Neural cell (in vitro differentiated cells): ENCODE measurements around the gene TM9SF1. TPM values are rescaled to one million over a fixed set of nuclear protein-coding genes. Genes with fewer than 3 reads are reported as not detected.

Experiments used
- H2AFZ ChIP-seq: fragments of 200-600, 300-800 bp; sonication (generic), shearing (Covaris generic); 2 replicates; pipeline ENCODE4 v1.6.0; 2014; ENCODE audit warnings: low read depth, mild to moderate bottlenecking, antibody characterized with exemption, low read length, moderate library complexity
- H3F3A ChIP-seq: fragments of 200-600 bp; shearing (Covaris generic); 2 replicates; pipeline ENCODE4 v1.6.1; 2016; ENCODE audit warnings: mild to moderate bottlenecking, moderate library complexity, mixed read lengths, antibody characterized with exemption, low read length; ENCODE audit not compliant: insufficient read depth, poor library complexity, severe bottlenecking
- H3K27ac ChIP-seq: fragments of 200-600, 300-800 bp; sonication (generic), shearing (Covaris generic); 2 replicates; pipeline ENCODE4 v1.5.1; 2014; ENCODE audit warnings: mild to moderate bottlenecking, low read length, moderate library complexity
- H3K27me3 ChIP-seq: fragments of 300-800, 200-600 bp; sonication (generic), shearing (Covaris generic); 2 replicates; pipeline ENCODE4 v1.6.0; 2014; ENCODE audit warnings: mild to moderate bottlenecking, low read depth, low read length, moderate library complexity; ENCODE audit not compliant: insufficient read depth
- H3K36me3 ChIP-seq: fragments of 300-800, 200-600 bp; sonication (generic), shearing (Covaris generic); 2 replicates; pipeline ENCODE4 v1.5.1; 2014; ENCODE audit warnings: mild to moderate bottlenecking, antibody characterized with exemption, low read length, moderate library complexity; ENCODE audit not compliant: insufficient read depth
- H3K4me2 ChIP-seq: fragments of 300-800, 200-600 bp; sonication (generic), shearing (Covaris generic); 2 replicates; pipeline ENCODE4 v1.6.0; 2014; ENCODE audit warnings: mild to moderate bottlenecking, low read length
- H3K4me3 ChIP-seq: fragments of 300-800, 200-600 bp; sonication (generic), shearing (Covaris generic); 2 replicates; pipeline ENCODE4 v1.5.1; 2014; ENCODE audit warnings: mild to moderate bottlenecking, low read length, moderate library complexity
- H3K79me2 ChIP-seq: fragments of 200-600 bp; shearing (Covaris generic); replicated peaks from 2 replicates; pipeline ENCODE4 v1.6.0; 2014; ENCODE audit warnings: mild to moderate bottlenecking, low read length, moderate library complexity; ENCODE audit not compliant: insufficient read depth
- H3K9ac ChIP-seq: fragments of 300-800, 200-600 bp; sonication (generic), shearing (Covaris generic); 2 replicates; pipeline ENCODE4 v1.6.1; 2016; ENCODE audit warnings: mild to moderate bottlenecking, low read length, mixed read lengths
- H3K9me2 ChIP-seq: fragments of 200-600 bp; shearing (Covaris generic); 2 replicates; pipeline ENCODE4 v1.6.1; 2016; ENCODE audit warnings: mild to moderate bottlenecking, low read length, mixed read lengths; ENCODE audit not compliant: insufficient read depth
- H3K9me3 ChIP-seq: fragments of 200-600, 300-800 bp; sonication (generic), shearing (Covaris generic); 2 replicates; pipeline ENCODE4 v1.6.1; 2016; ENCODE audit warnings: mild to moderate bottlenecking, mixed run types, low read length, moderate library complexity, mixed read lengths
- H4K20me1 ChIP-seq: fragments of 200-600 bp; shearing (Covaris generic); 2 replicates; pipeline ENCODE4 v1.6.1; 2016; ENCODE audit warnings: mild to moderate bottlenecking, mixed run types; ENCODE audit not compliant: insufficient read depth
- CTCF ChIP-seq: fragments of 450-650 bp; IDR thresholded peaks from 2 replicates; pipeline ENCODE4 v1.5.1; 2014; ENCODE audit warnings: antibody characterized with exemption, mild to moderate bottlenecking, moderate library complexity; ENCODE audit not compliant: poor library complexity, severe bottlenecking
- EP300 ChIP-seq: fragments of 450-650 bp; conservative IDR thresholded peaks from 2 replicates; pipeline ENCODE4 v1.6.1; 2014; ENCODE audit warnings: antibody characterized with exemption, mild to moderate bottlenecking, moderate library complexity; ENCODE audit not compliant: poor library complexity, severe bottlenecking
- EZH2 ChIP-seq: fragments of 200-600, 300-800 bp; shearing (Covaris generic), sonication (generic); IDR thresholded peaks from 2 replicates; pipeline ENCODE4 v1.6.1; 2014; ENCODE audit warnings: antibody characterized with exemption, low read length, borderline replicate concordance, mild to moderate bottlenecking; ENCODE audit not compliant: insufficient read depth, poor library complexity, severe bottlenecking
- MXI1 ChIP-seq: fragments of 450-650 bp; conservative IDR thresholded peaks from 2 replicates; pipeline ENCODE4 v1.6.1; 2014; ENCODE audit warnings: antibody characterized with exemption, mild to moderate bottlenecking; ENCODE audit not compliant: poor library complexity, severe bottlenecking
- POLR2AphosphoS5 ChIP-seq: IDR thresholded peaks from 2 replicates; pipeline ENCODE4 v1.6.1; 2012
- RAD21 ChIP-seq: fragments of 450-650 bp; conservative IDR thresholded peaks from 2 replicates; pipeline ENCODE4 v1.6.1; 2014; ENCODE audit warnings: antibody characterized with exemption, mild to moderate bottlenecking, moderate library complexity
- SMC3 ChIP-seq: fragments of 450-650 bp; conservative IDR thresholded peaks from 2 replicates; pipeline ENCODE4 v1.6.1; 2014; ENCODE audit warnings: antibody characterized with exemption, mild to moderate bottlenecking, moderate library complexity; ENCODE audit not compliant: poor library complexity
- TAF1 ChIP-seq: IDR thresholded peaks from 2 replicates; pipeline ENCODE4 v1.6.1; 2012; ENCODE audit warnings: low read depth
- polyA plus RNA-seq: library from polyadenylated mRNA; depleted of rRNA; stranded (reverse); fragments of >200 nt; gene quantifications from 2 replicates; pipeline ENCODE4 v1.2.3, GENCODE V29; 2014
- TF ChIP-seq, protein P1 (sequence below): IDR thresholded peaks from 2 replicates; pipeline ENCODE4 v1.6.1; 2012; ENCODE audit warnings: borderline replicate concordance

The TM9SF1 gene
- polyA plus RNA-seq, 1 donor from 2014 or later = 25.1 TPM

DNA sequence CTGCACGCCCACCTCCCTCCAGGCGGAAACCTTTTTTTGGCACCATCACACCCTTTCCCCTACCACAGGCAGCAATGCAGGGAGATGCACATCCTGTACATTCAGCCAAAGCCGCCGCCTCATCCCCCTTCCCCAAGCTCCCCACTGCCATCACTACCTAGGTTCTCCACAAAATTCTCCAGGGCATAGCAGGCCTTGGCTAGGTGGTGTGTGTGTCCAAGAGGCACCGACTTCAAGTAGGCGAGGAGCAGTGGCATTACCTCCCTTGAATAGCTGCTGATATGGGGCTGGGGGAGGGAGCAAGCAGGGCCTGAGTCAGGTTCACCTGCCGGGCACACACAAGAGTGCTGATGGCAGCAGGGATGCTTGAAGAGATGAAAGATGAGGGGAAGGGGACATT lies 10.2 kb downstream of the TM9SF1 start:
- Histone ChIP-seq H3K9me3 (no peaks in the 10 kb centered on the region), H3K27me3 (no peaks in the 10 kb centered on the region), H3K9ac (no peak overlapping the region), H3K27ac (no peak overlapping the region), H3K4me3 (no peak overlapping the region), H3K36me3 (no peaks in the 10 kb centered on the region), H4K20me1 (peaks cover 4% of the 10 kb centered on the region), H3K4me2 (no peak overlapping the region), H3F3A (no peaks in the 10 kb centered on the region), H2AFZ (no peak overlapping the region), H3K9me2 (no peaks in the 10 kb centered on the region), H3K79me2 (no peaks in the 10 kb centered on the region)
- TF ChIP-seq POLR2AphosphoS5 = peak; percentile 12
- TF ChIP-seq EZH2 = no peak
- TF ChIP-seq RAD21 = no peak
- TF ChIP-seq EP300 = no peak

GRCh38 chr14:24184104-24184970 lies 10.9 kb downstream of the TM9SF1 start:
- no peak overlapping the region for H2AFZ ChIP-seq
- no peak overlapping the region for H3K27ac ChIP-seq
- no peaks in the 10 kb centered on the region for H3K36me3 ChIP-seq
- H3K27me3 ChIP-seq = no peaks in the 10 kb centered on the region
- H3F3A ChIP-seq = no peaks in the 10 kb centered on the region
- no peaks in the 10 kb centered on the region for H3K9me3 ChIP-seq
- no peak overlapping the region for H3K9ac ChIP-seq
- H3K4me3 ChIP-seq = no peak overlapping the region
- no peaks in the 10 kb centered on the region for H3K9me2 ChIP-seq
- peaks cover 4% of the 10 kb centered on the region for H4K20me1 ChIP-seq
- H3K4me2 ChIP-seq = no peak overlapping the region
- H3K79me2 ChIP-seq = no peaks in the 10 kb centered on the region
- TF ChIP-seq TAF1 = no peak
- TF ChIP-seq, protein P1, sequence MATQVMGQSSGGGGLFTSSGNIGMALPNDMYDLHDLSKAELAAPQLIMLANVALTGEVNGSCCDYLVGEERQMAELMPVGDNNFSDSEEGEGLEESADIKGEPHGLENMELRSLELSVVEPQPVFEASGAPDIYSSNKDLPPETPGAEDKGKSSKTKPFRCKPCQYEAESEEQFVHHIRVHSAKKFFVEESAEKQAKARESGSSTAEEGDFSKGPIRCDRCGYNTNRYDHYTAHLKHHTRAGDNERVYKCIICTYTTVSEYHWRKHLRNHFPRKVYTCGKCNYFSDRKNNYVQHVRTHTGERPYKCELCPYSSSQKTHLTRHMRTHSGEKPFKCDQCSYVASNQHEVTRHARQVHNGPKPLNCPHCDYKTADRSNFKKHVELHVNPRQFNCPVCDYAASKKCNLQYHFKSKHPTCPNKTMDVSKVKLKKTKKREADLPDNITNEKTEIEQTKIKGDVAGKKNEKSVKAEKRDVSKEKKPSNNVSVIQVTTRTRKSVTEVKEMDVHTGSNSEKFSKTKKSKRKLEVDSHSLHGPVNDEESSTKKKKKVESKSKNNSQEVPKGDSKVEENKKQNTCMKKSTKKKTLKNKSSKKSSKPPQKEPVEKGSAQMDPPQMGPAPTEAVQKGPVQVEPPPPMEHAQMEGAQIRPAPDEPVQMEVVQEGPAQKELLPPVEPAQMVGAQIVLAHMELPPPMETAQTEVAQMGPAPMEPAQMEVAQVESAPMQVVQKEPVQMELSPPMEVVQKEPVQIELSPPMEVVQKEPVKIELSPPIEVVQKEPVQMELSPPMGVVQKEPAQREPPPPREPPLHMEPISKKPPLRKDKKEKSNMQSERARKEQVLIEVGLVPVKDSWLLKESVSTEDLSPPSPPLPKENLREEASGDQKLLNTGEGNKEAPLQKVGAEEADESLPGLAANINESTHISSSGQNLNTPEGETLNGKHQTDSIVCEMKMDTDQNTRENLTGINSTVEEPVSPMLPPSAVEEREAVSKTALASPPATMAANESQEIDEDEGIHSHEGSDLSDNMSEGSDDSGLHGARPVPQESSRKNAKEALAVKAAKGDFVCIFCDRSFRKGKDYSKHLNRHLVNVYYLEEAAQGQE = no peak
- TF ChIP-seq EZH2 = no peak
- no peak for TF ChIP-seq EP300
- TF ChIP-seq MXI1 = no peak
- no peak for TF ChIP-seq RAD21
- no peak for TF ChIP-seq SMC3
- TF ChIP-seq POLR2AphosphoS5 = no peak
- TF ChIP-seq CTCF = no peak
